Keratinocyte (primary cell): ENCODE results near the gene SH2D3C. TPM values are rescaled to one million over a fixed set of nuclear protein-coding genes. Genes with fewer than 3 reads are reported as not detected.

ENCODE experiments used
- DNase-seq: peaks from one replicate; pipeline ENCODE4 v3.0.0-alpha.2; 2011; ENCODE audit warnings: low read depth, missing footprints, low spot score
- FAIRE-seq: peaks from 2 replicates; lab custom pipeline; 2011; peaks lifted over from hg19 to GRCh38; lab: Jason Lieb, UNC
- H2AFZ ChIP-seq: 2 replicates; pipeline ENCODE4 v1.6.0; 2012; ENCODE audit warnings: low read length, control low read depth, inconsistent platforms; ENCODE audit not compliant: control insufficient read depth
- H3K27ac ChIP-seq: 2 replicates; pipeline ENCODE4 v1.5.1; 2011; ENCODE audit warnings: low read length; ENCODE audit not compliant: control insufficient read depth, insufficient read depth
- H3K27me3 ChIP-seq: 3 replicates; pipeline ENCODE4 v1.6.0; 2011; ENCODE audit warnings: low read length; ENCODE audit not compliant: control insufficient read depth, insufficient read depth; ENCODE audit errors: extremely low read depth
- H3K36me3 ChIP-seq, 2 experiments: 2 replicates in 1 of 2; 3 replicates in 1 of 2; pipeline ENCODE4 v1.5.1; 2011; ENCODE audit warnings: low read length in 2 of 2, mild to moderate bottlenecking in 1 of 2; ENCODE audit not compliant: control insufficient read depth in 2 of 2, insufficient read depth in 2 of 2; ENCODE audit errors: extremely low read depth in 1 of 2
- H3K4me1 ChIP-seq: 3 replicates; pipeline ENCODE4 v1.5.1; 2011; ENCODE audit warnings: low read length; ENCODE audit not compliant: control insufficient read depth, insufficient read depth; ENCODE audit errors: extremely low read depth
- H3K4me2 ChIP-seq: 3 replicates; pipeline ENCODE4 v1.6.0; 2011; ENCODE audit warnings: low read depth, low read length; ENCODE audit not compliant: control insufficient read depth, insufficient read depth; ENCODE audit errors: extremely low read depth
- H3K4me3 ChIP-seq, 3 experiments: fragments of 200-600 bp in 1 of 3; sonication (generic) in 1 of 3; 2 replicates in 2 of 3; 3 replicates in 1 of 3; pipeline ENCODE4 v1.5.1; 2011 to 2016; ENCODE audit warnings: low read length in 3 of 3, mild to moderate bottlenecking in 3 of 3, control low read depth in 2 of 3, inconsistent platforms in 1 of 3, low read depth in 1 of 3, mixed read lengths in 1 of 3, mixed run types in 1 of 3, moderate library complexity in 1 of 3; ENCODE audit not compliant: control insufficient read depth in 2 of 3, insufficient read depth in 2 of 3; ENCODE audit errors: extremely low read depth in 1 of 3
- H3K79me2 ChIP-seq: 2 replicates; pipeline ENCODE4 v1.6.0; 2012; ENCODE audit warnings: low read length; ENCODE audit not compliant: control insufficient read depth, insufficient read depth
- H3K9ac ChIP-seq: 3 replicates; pipeline ENCODE4 v1.6.0; 2011; ENCODE audit warnings: low read length; ENCODE audit not compliant: control insufficient read depth, insufficient read depth; ENCODE audit errors: extremely low read depth
- H3K9me1 ChIP-seq: 3 replicates; pipeline ENCODE4 v1.6.0; 2011; ENCODE audit warnings: low read length; ENCODE audit not compliant: control insufficient read depth, insufficient read depth; ENCODE audit errors: extremely low read depth
- H3K9me3 ChIP-seq: 2 replicates; pipeline ENCODE4 v1.5.1; 2012; ENCODE audit warnings: low read depth, low read length; ENCODE audit not compliant: control insufficient read depth
- H4K20me1 ChIP-seq: 3 replicates; pipeline ENCODE4 v1.6.0; 2011; ENCODE audit warnings: low read length; ENCODE audit not compliant: control insufficient read depth, insufficient read depth; ENCODE audit errors: extremely low read depth
- EZH2 ChIP-seq: IDR thresholded peaks from one replicate; pipeline ENCODE4 v1.6.1; 2012; ENCODE audit warnings: inconsistent platforms, mild to moderate bottlenecking, low read length, moderate library complexity
- dilution Hi-C: fragments of 300-500 bp; cut with MboI; formaldehyde crosslinking; loops from one replicate; pipeline ENCODE4 v1.7.0; 2020; ENCODE audit warnings: low sequenced_read_pairs; ENCODE audit not compliant: extremely low pct_ligation_motif_present
- polyA plus RNA-seq, 5 experiments: library from polyadenylated mRNA; depleted of rRNA in 3 of 5; stranded (reverse) in 3 of 5; stranded (forward) in 1 of 5; unstranded in 1 of 5; fragments of >200 nt; gene quantifications; 1 replicate in 1 of 5; 2 replicates in 3 of 5; 3 replicates in 1 of 5; pipeline versions ENCODE4 v1.2.1 to v1.2.3, GENCODE V29; 2011 to 2012; ENCODE audit warnings: missing spikeins in 2 of 5, low read depth in 1 of 5, low replicate concordance in 1 of 5
- TF ChIP-seq, protein P1 (sequence below), 3 experiments: IDR thresholded peaks in 1 of 3; conservative IDR thresholded peaks in 1 of 3; optimal IDR thresholded peaks in 1 of 3; 2 replicates in 2 of 3; 3 replicates in 1 of 3; pipeline versions ENCODE3 to v1.5.1; 2011; ENCODE audit warnings: low read length in 3 of 3, mild to moderate bottlenecking in 3 of 3, moderate library complexity in 2 of 3, control low read depth in 1 of 3, inconsistent platforms in 1 of 3; ENCODE audit not compliant: insufficient read depth in 2 of 3; ENCODE audit errors: extremely low read depth in 1 of 3

Gene SH2D3C
- polyA plus RNA-seq, 1 donor (not counting 4 experiments of a cell fraction or from before 2014, with no cell fraction given), result 0.12 TPM

- Histone ChIP-seq H2AFZ (no peak overlapping the region), H4K20me1 (no peaks in the 10 kb centered on the region), H3K36me3 (peaks cover 0 to 3% of the 10 kb centered on the region in 2 experiments), H3K4me3 (no peak overlapping the region), H3K27me3 (no peaks in the 10 kb centered on the region), H3K4me1 (no peaks in the 10 kb centered on the region), H3K9ac (no peak overlapping the region), H3K79me2 (no peaks in the 10 kb centered on the region), H3K9me3 (no peaks in the 10 kb centered on the region), H3K9me1 (no peaks in the 10 kb centered on the region), H3K27ac (no peak overlapping the region), H3K4me2 (no peak overlapping the region)
- TF ChIP-seq, protein P1, sequence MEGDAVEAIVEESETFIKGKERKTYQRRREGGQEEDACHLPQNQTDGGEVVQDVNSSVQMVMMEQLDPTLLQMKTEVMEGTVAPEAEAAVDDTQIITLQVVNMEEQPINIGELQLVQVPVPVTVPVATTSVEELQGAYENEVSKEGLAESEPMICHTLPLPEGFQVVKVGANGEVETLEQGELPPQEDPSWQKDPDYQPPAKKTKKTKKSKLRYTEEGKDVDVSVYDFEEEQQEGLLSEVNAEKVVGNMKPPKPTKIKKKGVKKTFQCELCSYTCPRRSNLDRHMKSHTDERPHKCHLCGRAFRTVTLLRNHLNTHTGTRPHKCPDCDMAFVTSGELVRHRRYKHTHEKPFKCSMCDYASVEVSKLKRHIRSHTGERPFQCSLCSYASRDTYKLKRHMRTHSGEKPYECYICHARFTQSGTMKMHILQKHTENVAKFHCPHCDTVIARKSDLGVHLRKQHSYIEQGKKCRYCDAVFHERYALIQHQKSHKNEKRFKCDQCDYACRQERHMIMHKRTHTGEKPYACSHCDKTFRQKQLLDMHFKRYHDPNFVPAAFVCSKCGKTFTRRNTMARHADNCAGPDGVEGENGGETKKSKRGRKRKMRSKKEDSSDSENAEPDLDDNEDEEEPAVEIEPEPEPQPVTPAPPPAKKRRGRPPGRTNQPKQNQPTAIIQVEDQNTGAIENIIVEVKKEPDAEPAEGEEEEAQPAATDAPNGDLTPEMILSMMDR (optimal IDR thresholded peaks at IDR 0.05 in 1 of 3, IDR thresholded peaks at IDR 0.05 in 1 of 3, conservative IDR thresholded peaks at IDR 0.05 in 1 of 3; ENCODE audit: extremely low read depth in 1 of 3, insufficient read depth in 2 of 3, low read length in 3 of 3), result no peak
- TF ChIP-seq EZH2, result no peak
- DNase-seq, result no peak
- dilution Hi-C loops, result no loop called here
- no peak for FAIRE-seq
These were observed 49.7 kb downstream of the SH2D3C start for GRCh38 chr9:127728808-127729207.

DNA sequence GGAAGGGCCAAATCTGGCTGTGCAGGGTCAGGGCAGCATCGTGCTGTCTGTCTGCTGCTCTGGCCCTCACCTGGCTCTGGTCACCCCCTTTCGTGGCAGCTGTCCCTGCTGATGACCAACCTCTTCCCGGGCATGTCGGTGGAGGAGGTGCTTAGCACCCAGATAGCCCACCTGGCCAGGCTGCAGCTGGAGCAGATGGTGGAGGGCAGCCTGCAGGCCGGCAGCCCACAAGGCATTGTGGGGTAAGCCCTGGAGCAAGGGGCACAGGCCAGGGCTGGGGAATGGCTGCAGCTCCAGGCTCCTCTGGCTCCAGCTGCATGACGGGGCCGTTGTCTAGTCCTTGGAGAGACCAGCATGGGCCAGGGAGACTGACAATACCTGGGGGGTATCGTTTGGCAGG, 51.6 kb downstream of the SH2D3C start:
- no peak for TF ChIP-seq EZH2
- TF ChIP-seq, protein P1 (optimal IDR thresholded peaks at IDR 0.05 in 1 of 3, IDR thresholded peaks at IDR 0.05 in 1 of 3, conservative IDR thresholded peaks at IDR 0.05 in 1 of 3; ENCODE audit: extremely low read depth in 1 of 3, insufficient read depth in 2 of 3, low read length in 3 of 3), result no peak
- Histone ChIP-seq H3K4me1 (peaks cover 8% of the 10 kb centered on the region), H3K36me3 (peaks cover 0 to 2% of the 10 kb centered on the region in 2 experiments), H3K27me3 (no peaks in the 10 kb centered on the region), H3K9me1 (no peaks in the 10 kb centered on the region), H4K20me1 (no peaks in the 10 kb centered on the region), H3K79me2 (no peaks in the 10 kb centered on the region), H3K9ac (no peak overlapping the region), H3K4me2 (no peak overlapping the region), H2AFZ (no peak overlapping the region), H3K9me3 (no peaks in the 10 kb centered on the region), H3K27ac (no peak overlapping the region), H3K4me3 (no peak overlapping the region)
- dilution Hi-C loops, result no loop called here
- DNase-seq (no peak), FAIRE-seq (no peak)
